ENCODE results near the gene MAB21L2. TPM values are rescaled to one million over a fixed set of nuclear protein-coding genes. Genes with fewer than 3 reads are reported as not detected.

Gene MAB21L2
- total and polyA plus RNA-seq, 2 experiments from 2014 or later = 0.39 TPM; not detected in 1

GRCh38 chr4:150609131-150609530 lies 27.2 kb downstream of the MAB21L2 start:
- Histone ChIP-seq H3K4me3 (no peak overlapping the region), H3K79me2 (replicated peaks; ENCODE audit: insufficient read depth) (no peaks in the 10 kb centered on the region), H3F3A (replicated peaks; ENCODE audit: low read depth) (no peaks in the 10 kb centered on the region), H3K9me2 (ENCODE audit: insufficient read depth) (no peaks in the 10 kb centered on the region), H4K20me1 (replicated peaks; ENCODE audit: insufficient read depth) (no peaks in the 10 kb centered on the region; the same call in 1 of the 2 replicates), H3K36me3 (ENCODE audit: insufficient read depth) (no peaks in the 10 kb centered on the region), H3K4me1 (ENCODE audit: insufficient read depth) (no peaks in the 10 kb centered on the region), H3K27ac (ENCODE audit: low read depth) (no peak overlapping the region), H3K4me2 (no peak overlapping the region), H2AFZ (no peak overlapping the region), H3K27me3 (ENCODE audit: insufficient read depth) (no peaks in the 10 kb centered on the region)
- H3K9me3 Mint-ChIP-seq = no peaks in the 10 kb centered on the region
- H3K4me1 Mint-ChIP-seq = no peaks in the 10 kb centered on the region
- TF ChIP-seq ETS1 (IDR thresholded peaks at IDR 0.05) (no peak), REST (IDR thresholded peaks at IDR 0.05; ENCODE audit: unreplicated experiment) (no peak), ZNF462 (CRISPR knock-in tag; IDR thresholded peaks at IDR 0.05) (no peak), ZNF114 (CRISPR knock-in tag; IDR thresholded peaks at IDR 0.05) (no peak), EZH2 (IDR thresholded peaks at IDR 0.05; ENCODE audit: low read depth, unreplicated experiment) (no peak), ZNF331 (CRISPR knock-in tag; IDR thresholded peaks at IDR 0.05; ENCODE audit: low read depth) (no peak), POLR2AphosphoS5 (IDR thresholded peaks at IDR 0.05; ENCODE audit: low read depth) (no peak), NANOG (IDR thresholded peaks at IDR 0.05; ENCODE audit: borderline replicate concordance) (no peak), EZH2phosphoT487 (IDR thresholded peaks at IDR 0.05; ENCODE audit: unreplicated experiment) (no peak), CREB1 (CRISPR knock-in tag; IDR thresholded peaks at IDR 0.05; ENCODE audit: low read depth) (no peak)
- no peak overlapping the region for H3K4me3 Mint-ChIP-seq
- H3K27ac Mint-ChIP-seq = no peak overlapping the region
- no peaks in the 10 kb centered on the region for H3K36me3 Mint-ChIP-seq (ENCODE audit: low read depth)
- DNase-seq (ENCODE audit: low spot score) (no peak), ATAC-seq (no peak)
- H3K27me3 Mint-ChIP-seq (ENCODE audit: insufficient read depth, low read depth, poor library complexity) = peaks cover 1% of the 10 kb centered on the region
